Cardiac septum (tissue), 1 donor: ENCODE results near the gene GAREM2. TPM values are rescaled to one million over a fixed set of nuclear protein-coding genes. Genes with fewer than 3 reads are reported as not detected.
A peak's percentile ranks its signal among the peaks of the same experiment; 100 is the strongest.

ENCODE experiments used
- DNase-seq: peaks from one replicate; pipeline ENCODE4 v3.0.0-alpha.2; 2020; ENCODE audit warnings: low spot score
- intact Hi-C: fragments of 100-400 bp; cut with DNase I; formaldehyde crosslinking; loops from one replicate; pipeline ENCODE4 v1.14.0; 2022
- total RNA-seq: library from RNA; stranded (reverse); fragmentation: NEBNext Ultra II Directional; extraction: Animal tissue kit (Norgen Biotek cat#: 25700); gene quantifications from one replicate; pipeline ENCODE4 v1.2.1, GENCODE V29; 2021
- donor health status: DM: no; HTN: no; CAD: no.

Gene GAREM2
- total RNA-seq, 1 donor from 2014 or later = 1.1 TPM

- peak; percentile 94 for DNase-seq
- intact Hi-C loops = no loop called here
Observed at GRCh38 chr2:26184555-26185303, 11.8 kb downstream of the GAREM2 start.

- intact Hi-C loops = no loop called here
- no peak for DNase-seq
Observed at GRCh38 chr2:26185304-26185928, 12.5 kb downstream of the GAREM2 start.

- intact Hi-C loops = no loop called here
Observed at GRCh38 chr2:26185954-26186770, 13.3 kb downstream of the GAREM2 start.

GRCh38 chr2:26187114-26187513 is 14.2 kb downstream of the GAREM2 start:
- DNase-seq = no peak
- intact Hi-C loops = no loop called here

More at GRCh38 chr2:26185954-26186770, 13.3 kb downstream of the GAREM2 start:
- no peak for DNase-seq

- DNase-seq = no peak
- intact Hi-C loops = no loop called here
Observed at GRCh38 chr2:26187537-26188104, 14.7 kb downstream of the GAREM2 start.

- DNase-seq = no peak
- intact Hi-C loops = no loop called here
Observed at GRCh38 chr2:26189123-26189522, 16.2 kb downstream of the GAREM2 start.

- intact Hi-C loops = no loop called here
- no peak for DNase-seq
Observed at GRCh38 chr2:26189751-26190150, 16.9 kb downstream of the GAREM2 start.

- intact Hi-C loops = no loop called here
- DNase-seq = no peak
Observed at GRCh38 chr2:26190369-26190768, 17.5 kb downstream of the GAREM2 start.

GRCh38 chr2:26191316-26192159 is 18.6 kb downstream of the GAREM2 start:
- intact Hi-C loops = no loop called here
- no peak for DNase-seq

GRCh38 chr2:26193578-26194231 is 20.8 kb downstream of the GAREM2 start:
- no peak for DNase-seq

GRCh38 chr2:26195040-26195984 is 22.4 kb downstream of the GAREM2 start:
- no peak for DNase-seq
- intact Hi-C loops = no loop called here

More at GRCh38 chr2:26193578-26194231, 20.8 kb downstream of the GAREM2 start:
- intact Hi-C loops = no loop called here

- DNase-seq = no peak
- intact Hi-C loops = no loop called here
Observed at GRCh38 chr2:26196683-26197418, 24.0 kb downstream of the GAREM2 start.

- intact Hi-C loops = no loop called here
- DNase-seq = no peak
Observed at GRCh38 chr2:26197516-26197915, 24.6 kb downstream of the GAREM2 start.

- intact Hi-C loops = no loop called here
- DNase-seq = no peak
Observed at GRCh38 chr2:26202981-26203490, 30.1 kb downstream of the GAREM2 start.

- intact Hi-C loops = no loop called here
- DNase-seq = no peak
Observed at GRCh38 chr2:26203906-26204305, 31.0 kb downstream of the GAREM2 start.

GRCh38 chr2:26212011-26212410 is 39.1 kb downstream of the GAREM2 start:
- intact Hi-C loops = no loop called here

GRCh38 chr2:26214759-26215158 is 41.9 kb downstream of the GAREM2 start:
- intact Hi-C loops = no loop called here

More at GRCh38 chr2:26212011-26212410, 39.1 kb downstream of the GAREM2 start:
- no peak for DNase-seq

More at GRCh38 chr2:26214759-26215158, 41.9 kb downstream of the GAREM2 start:
- no peak for DNase-seq
